Measurements from ENCODE around the gene LSM12.

GRCh38 chr17:44094701-44095387 is 28.4 kb upstream of the LSM12 start:
- TF ChIP-seq CTCF (IDR thresholded peaks at IDR 0.05 in 4 of 5, conservative IDR thresholded peaks at IDR 0.05 in 1 of 5) (no peak), POLR2A (IDR thresholded peaks at IDR 0.05) (no peak)

Data from gastrocnemius medialis (tissue), 4 donors.